GM21526 (cell line): ENCODE data around the gene AHCYL2.

Experiments used
- ATAC-seq: cut with Tn5 transposase; IDR thresholded peaks from one replicate; pipeline ENCODE4 v1.9.1; 2021; ENCODE audit warnings: moderate library complexity; ENCODE audit not compliant: unreplicated experiment, low FRiP score

Gene AHCYL2

GRCh38 chr7:129376076-129376777 is 151.4 kb downstream of the AHCYL2 start:
- no peak for ATAC-seq

- no peak for ATAC-seq
Measured at GRCh38 chr7:129376778-129377700, 152.2 kb downstream of the AHCYL2 start.

GRCh38 chr7:129381710-129382484 is 157.1 kb downstream of the AHCYL2 start:
- no peak for ATAC-seq

DNA sequence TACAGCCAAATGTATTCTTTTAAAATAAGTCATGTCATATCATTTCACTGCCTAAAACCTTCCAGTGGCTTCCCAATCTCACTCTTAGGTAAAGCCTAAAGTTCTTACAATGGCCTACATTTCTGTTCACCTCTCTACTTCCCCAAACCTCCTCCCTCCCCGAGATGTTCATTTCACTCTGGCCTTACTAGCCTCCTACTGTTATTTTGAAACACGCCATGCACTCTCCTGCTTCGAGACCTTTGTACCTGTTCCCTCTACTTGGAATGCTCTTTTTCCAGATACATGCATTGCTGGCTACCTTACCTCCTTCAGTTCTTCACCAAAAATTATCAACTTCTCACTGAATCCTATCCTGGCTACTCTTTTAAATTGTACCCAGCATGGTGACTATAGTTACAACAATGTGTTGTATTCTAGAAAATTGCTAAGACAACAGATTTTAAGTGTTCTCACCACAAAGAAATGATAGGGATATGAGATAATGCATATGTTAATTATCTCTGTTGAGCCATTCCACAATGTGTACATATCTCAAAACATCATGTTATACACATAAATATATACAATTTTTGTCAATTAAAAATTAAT is 158.8 kb downstream of the AHCYL2 start:
- ATAC-seq, result no peak

GRCh38 chr7:129385116-129385515 is 160.3 kb downstream of the AHCYL2 start:
- no peak for ATAC-seq

DNA sequence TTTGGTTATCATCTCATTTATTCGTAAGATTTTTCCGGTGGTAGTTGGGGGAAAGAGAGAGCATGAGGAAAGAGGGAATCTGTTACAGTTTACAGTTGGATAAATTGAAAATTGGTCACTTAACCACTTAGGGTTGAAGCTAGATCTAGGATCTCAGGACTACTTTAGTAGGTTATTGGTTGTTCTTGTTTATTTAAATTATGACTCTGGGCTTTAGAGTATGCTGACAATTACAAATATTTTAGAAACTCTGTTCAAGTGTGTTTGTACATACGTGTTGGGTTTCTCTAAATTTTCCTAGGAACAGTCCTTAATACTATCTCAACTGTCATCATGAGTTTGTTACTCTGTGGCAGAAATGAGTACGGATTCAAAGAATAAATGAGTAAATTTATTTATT is 160.8 kb downstream of the AHCYL2 start:
- ATAC-seq, result no peak

GRCh38 chr7:129386506-129386905 is 161.7 kb downstream of the AHCYL2 start:
- no peak for ATAC-seq

DNA sequence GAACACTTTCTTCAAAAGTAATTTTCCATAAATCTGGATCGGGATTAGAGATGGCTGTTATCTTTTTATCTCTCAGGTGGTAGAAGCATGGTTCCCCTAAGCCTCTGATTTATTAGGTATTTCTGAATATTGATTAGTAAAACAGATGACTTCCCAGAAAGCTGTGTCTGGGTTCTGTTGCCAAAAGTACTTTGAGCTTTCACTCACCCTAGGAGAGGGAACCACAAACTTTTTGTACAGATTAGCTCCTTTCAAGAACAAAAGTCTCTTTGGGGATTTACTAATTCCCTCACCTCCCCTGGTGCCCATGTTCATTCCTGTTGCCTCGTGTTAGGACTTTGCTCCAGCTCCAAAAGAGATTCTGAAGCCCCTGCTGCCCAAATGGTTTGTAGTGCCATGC is 162.7 kb downstream of the AHCYL2 start:
- no peak for ATAC-seq

DNA sequence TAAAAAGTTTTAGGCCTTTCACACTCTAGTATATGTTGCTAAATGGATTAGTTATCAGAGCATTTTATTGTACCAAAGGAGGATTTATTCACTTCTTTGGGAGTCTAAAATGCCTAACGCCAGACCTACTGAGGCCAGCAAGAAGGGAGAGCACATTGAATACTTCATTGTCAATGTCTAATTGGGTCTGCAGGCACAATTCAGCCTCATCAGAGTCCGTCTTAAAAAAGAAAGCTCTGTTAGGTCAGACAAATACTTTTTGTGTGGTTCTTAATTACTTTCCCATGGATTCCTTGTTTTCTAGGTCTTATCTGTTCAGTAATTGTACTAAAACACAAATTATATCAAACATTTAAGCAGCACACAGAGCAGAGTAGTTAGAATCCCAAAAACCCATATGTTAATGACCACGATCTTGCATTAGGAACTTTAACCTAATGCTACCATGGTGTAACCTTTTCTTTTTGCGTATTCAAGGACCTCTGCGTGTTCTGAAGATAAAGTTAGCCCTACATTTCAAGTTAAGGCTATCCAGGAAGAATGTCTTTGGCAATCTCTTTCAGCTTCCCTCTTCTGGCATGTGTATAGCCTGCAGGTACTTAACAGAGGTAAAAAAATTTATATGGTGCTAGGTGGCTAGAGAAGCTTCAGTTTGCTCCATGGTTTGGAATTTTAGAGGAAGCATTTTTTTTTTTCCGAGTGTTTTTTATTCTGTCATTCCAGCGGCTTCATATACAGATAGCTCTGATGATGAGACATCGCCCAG is 163.7 kb downstream of the AHCYL2 start:
- no peak for ATAC-seq

DNA sequence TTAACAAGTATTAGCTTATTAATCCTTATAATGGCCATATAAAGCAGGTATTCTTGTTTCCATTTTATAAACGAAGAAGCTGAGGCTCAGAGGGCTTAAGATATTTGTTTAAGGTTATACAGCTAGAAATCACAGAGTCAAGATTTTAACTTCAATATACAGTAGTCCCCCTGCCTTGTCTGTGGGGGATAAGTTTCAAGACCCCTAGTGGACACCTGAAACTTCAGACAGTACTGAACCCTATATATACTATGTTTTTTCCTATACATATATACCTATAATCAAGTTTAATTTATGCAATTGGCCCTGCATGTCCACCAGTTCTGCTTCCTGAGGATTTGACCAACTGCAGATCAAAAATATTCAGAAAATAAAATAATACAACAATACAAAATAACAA is 165.0 kb downstream of the AHCYL2 start:
- ATAC-seq, result no peak

GRCh38 chr7:129390314-129390713 is 165.5 kb downstream of the AHCYL2 start:
- ATAC-seq, result no peak

- ATAC-seq, result no peak
Measured at GRCh38 chr7:129391546-129392171, 166.8 kb downstream of the AHCYL2 start.

- no peak for ATAC-seq
Measured at GRCh38 chr7:129393255-129393654, 168.4 kb downstream of the AHCYL2 start.

DNA sequence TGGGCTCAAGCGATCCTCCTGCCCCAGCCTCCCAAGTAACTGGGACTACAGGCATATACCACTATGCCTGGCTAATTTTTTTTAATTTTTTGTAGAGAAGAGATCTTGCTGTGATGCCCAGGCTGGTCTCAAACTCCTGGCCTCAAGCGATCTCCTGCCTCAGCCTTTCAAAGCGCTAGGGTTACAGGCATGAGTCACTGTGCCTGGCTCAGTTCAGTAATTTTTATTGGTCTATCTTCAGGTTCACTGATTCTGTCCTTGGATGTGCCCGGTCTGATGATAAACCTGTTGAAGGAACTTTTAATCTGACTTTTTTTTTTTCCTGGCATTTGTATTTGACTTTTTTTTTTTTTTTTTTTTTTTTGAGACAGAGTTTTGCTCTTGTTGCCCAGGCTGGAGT is 169.3 kb downstream of the AHCYL2 start:
- no peak for ATAC-seq

DNA sequence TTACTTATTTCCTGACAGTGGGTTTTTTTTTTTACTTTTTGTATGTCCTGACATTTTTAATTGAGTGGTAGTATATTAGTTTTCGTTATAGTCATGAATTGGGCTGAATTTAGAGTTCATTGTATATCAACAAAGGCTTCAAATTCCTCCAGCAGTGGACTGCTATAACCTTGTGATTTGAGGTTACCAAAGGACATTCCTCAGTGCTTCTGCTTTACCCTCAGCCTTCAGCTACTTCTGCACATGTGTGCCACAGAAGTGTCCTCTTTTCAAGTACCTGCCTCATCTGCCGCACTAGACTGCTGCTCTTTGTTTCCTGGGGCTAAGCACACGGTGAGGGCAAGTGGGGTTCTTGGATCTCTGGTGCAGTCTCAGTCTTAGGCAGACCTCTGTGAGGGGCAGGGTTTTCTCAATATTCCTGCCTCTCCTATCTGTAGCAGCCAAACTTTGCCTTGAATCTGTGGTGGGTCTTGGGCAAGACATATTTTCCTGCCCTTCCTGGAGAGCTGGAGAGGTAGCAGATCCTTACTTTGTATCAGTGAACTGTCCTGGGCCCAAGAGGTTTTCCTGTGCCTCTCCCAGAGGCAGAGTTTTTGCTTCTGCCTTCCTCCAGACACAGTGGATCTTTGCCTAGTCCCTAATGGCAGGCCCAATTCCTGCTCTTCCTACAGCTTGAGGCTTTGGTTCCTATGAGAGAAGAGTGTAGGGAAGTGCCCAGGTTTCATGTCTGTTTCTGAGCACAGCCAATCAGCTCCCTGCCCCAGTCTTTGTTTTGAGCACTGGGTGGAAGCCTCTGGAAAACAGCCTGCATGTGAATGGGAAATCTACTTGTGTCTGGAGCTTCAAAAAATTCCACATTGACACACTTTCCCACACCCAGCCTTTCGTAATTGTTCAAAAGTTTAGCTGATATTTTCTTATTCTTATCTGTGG is 170.4 kb downstream of the AHCYL2 start:
- no peak for ATAC-seq

DNA sequence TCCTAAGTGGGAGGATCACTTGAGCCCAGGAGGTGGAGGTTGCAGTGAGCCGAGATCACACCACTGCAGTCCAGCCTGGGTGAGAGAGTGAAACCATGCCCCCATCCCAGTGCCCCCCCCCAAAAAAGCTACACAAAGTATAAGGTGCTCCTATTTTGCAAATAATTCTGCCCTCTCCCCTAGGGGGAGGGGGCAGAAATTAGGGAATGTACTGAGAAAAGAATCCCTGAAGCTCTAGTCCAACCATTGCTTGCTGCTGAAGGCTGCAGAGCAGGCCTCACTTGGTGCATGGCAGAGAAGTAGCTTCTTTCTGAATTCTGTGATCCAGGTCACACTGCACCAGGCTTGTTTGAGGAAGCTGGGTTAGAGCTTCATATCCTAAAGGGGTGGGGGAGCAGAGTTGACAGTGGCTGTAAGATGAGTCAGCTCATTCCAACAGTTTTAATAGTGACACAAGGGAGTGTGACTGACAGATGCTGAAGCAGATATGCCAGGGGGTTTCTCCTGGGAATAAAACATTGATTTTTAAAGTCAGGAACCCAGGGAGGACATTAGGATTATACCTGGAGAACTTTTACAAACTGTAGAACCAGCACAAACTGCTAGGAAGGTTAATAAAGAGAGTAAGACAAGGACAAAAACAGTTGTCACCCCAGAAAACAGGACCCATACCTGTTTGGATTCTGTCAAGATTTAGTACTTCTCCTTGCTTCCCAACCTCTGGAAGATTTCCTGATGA is 176.6 kb downstream of the AHCYL2 start:
- ATAC-seq, result no peak

DNA sequence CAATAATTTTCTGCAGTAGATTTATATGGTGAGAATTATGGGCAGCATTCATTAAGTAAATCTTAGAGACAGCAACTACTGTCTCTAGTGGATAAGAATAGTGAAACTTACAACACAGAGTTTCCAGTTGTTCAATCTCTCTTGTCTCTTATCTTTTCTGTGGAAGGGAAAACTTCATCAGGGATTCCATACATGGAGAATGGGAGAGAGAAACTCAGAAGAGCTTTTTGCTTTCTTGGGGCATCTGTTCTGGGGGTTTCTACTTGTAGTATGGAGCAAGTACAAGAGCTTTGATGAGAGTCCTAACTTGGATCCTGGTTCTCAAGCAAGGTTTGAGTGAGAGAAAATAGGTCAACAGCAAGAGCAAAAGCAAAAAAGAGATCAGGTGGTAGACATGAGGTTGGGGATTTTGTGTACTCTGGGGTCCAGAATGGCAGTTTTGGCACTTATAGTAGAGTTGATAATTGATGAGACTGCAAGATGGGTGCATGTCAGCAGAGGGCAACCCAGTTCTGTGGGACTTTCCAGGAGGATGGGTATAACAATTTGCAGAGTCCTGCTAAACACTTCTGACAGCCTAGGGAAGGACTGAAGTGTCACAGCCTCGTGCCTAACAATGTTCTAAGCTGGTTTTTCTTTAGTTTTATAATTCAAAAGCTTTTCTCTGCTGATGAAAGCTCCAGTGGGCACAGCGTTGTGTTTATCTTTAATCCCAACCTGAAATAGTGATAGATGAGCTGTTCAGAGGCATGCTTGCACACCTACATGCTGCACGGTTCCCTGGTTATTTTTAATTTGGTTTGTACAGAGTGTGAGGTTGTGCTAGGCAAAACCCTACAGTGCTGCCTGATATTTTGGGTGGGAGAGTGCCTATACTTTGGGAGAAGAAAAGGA is 177.4 kb downstream of the AHCYL2 start:
- no peak for ATAC-seq
